Measurements from ENCODE around the gene C16orf54.

DNA sequence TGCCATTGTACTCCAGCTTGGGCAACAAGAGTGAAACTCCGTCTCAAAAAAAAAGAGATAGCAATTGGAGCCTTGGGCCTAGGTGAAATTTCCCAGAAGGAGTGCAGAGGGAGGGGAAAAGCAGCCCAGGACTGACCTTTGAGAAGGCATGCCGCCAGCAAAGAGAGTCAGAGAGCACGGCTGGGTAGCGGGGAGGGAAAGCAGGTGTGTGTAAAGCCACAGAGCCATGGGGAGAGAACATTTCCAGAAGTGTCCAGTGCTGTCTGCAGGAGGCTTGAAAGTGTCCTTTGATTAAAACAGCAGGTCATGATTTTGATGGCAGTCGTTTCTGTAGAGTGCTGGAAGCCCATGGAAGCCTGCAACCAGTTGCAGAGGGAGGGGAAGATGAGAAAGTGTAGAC is 8.1 kb downstream of the C16orf54 start:
- TF ChIP-seq ZBTB7A (IDR thresholded peaks at IDR 0.05; ENCODE audit: low read depth) (no peak), YY1 (IDR thresholded peaks at IDR 0.05; ENCODE audit: low read depth) (no peak), TAF1 (IDR thresholded peaks at IDR 0.05; ENCODE audit: low read depth) (no peak), CREB1 (IDR thresholded peaks at IDR 0.05; ENCODE audit: low read depth) (no peak), CEBPB (IDR thresholded peaks at IDR 0.05) (no peak), EGR1 (IDR thresholded peaks at IDR 0.05) (no peak), EP300 (IDR thresholded peaks at IDR 0.05; ENCODE audit: borderline replicate concordance) (no peak), RAD21 (IDR thresholded peaks at IDR 0.05; ENCODE audit: low read depth) (no peak)

Data from Ishikawa (cell line).